PC-9 (cell line): Measurements from ENCODE around the gene ERGIC2. TPM values are rescaled to one million over a fixed set of nuclear protein-coding genes. Genes with fewer than 3 reads are reported as not detected.
"Not testable (repeated sequence)": the region's sequence is repeated elsewhere in the genome, so short reads cannot be mapped to it uniquely, and the experiment has no call there.

ENCODE experiments used
- BruUV-seq: library from RNA; stranded (reverse); fragments of 400-500 nt; replicated peaks from 2 replicates; lab custom pipeline; 2021; lab: Mats Ljungman, UMichigan
- CTCF ChIA-PET: fragments of 300-600 bp; sonication (Branson Sonifier 250); formaldehyde crosslinking; loops from one replicate; lab custom pipeline; 2022; ENCODE audit warnings: antibody characterized with exemption; lab: Charles Lee
- POLR2A ChIA-PET: fragments of 300-600 bp; sonication (Branson Sonifier 250); formaldehyde crosslinking; loops from one replicate; lab custom pipeline; 2022; ENCODE audit warnings: antibody characterized with exemption; ENCODE audit not compliant: unreplicated experiment; lab: Charles Lee
- DNase-seq, 2 experiments: peaks; one replicate each; pipeline versions ENCODE4 v3.0.0 to v3.0.0-alpha.2; 2015 to 2022; ENCODE audit warnings: mixed read lengths in 1 of 2
- H2AFZ ChIP-seq: fragments of 200-600 bp; sonication (generic); 2 replicates; pipeline ENCODE4 v1.8.1; 2017; ENCODE audit warnings: antibody characterized with exemption
- H3F3A ChIP-seq: fragments of 200-600 bp; sonication (generic); 2 replicates; pipeline ENCODE4 v1.8.1; 2017; ENCODE audit warnings: antibody characterized with exemption, mild to moderate bottlenecking, low read depth; ENCODE audit not compliant: insufficient read depth
- H3K27ac ChIP-seq: fragments of 200-600 bp; sonication (generic); 2 replicates; pipeline ENCODE4 v1.6.1; 2016; ENCODE audit warnings: mixed run types
- H3K27me3 ChIP-seq: fragments of 200-600 bp; sonication (generic); 2 replicates; pipeline ENCODE4 v1.6.1; 2016; ENCODE audit warnings: low read depth, mixed run types; ENCODE audit not compliant: insufficient read depth
- H3K36me3 ChIP-seq: fragments of 200-600 bp; sonication (generic); 2 replicates; pipeline ENCODE4 v1.6.1; 2016; ENCODE audit warnings: low read depth, mixed run types
- H3K4me1 ChIP-seq: fragments of 200-600 bp; sonication (generic); replicated peaks from 2 replicates; pipeline ENCODE4 v1.6.1; 2016; ENCODE audit warnings: mixed run types; ENCODE audit not compliant: insufficient read depth
- H3K4me2 ChIP-seq: fragments of 200-600 bp; sonication (generic); 2 replicates; pipeline ENCODE4 v1.6.1; 2017; ENCODE audit warnings: mixed run types
- H3K4me3 ChIP-seq: fragments of 200-600 bp; sonication (generic); 2 replicates; pipeline ENCODE4 v1.6.1; 2016; ENCODE audit warnings: mixed run types
- H3K79me2 ChIP-seq: fragments of 200-600 bp; sonication (generic); 2 replicates; pipeline ENCODE4 v1.6.1; 2017; ENCODE audit warnings: low read depth, mixed run types
- H3K9me2 ChIP-seq: fragments of 200-600 bp; sonication (generic); 2 replicates; pipeline ENCODE4 v1.8.1; 2017; ENCODE audit warnings: mild to moderate bottlenecking; ENCODE audit not compliant: insufficient read depth
- H3K9me3 ChIP-seq: fragments of 200-600 bp; sonication (generic); 2 replicates; pipeline ENCODE4 v1.8.1; 2016; ENCODE audit warnings: low read depth; ENCODE audit not compliant: insufficient read depth
- H4K20me1 ChIP-seq: fragments of 200-600 bp; sonication (generic); 2 replicates; pipeline ENCODE4 v1.8.1; 2017; ENCODE audit not compliant: insufficient read depth
- EZH2 ChIP-seq: fragments of 200-600 bp; sonication (generic); IDR thresholded peaks from 2 replicates; pipeline ENCODE4 v1.8.0; 2017; ENCODE audit warnings: antibody characterized with exemption, low read depth
- intact Hi-C: fragments of 100-400 bp; cut with micrococcal nuclease; formaldehyde crosslinking; loops from one replicate; pipeline ENCODE4 v1.10.0; 2022; ENCODE audit not compliant: unreplicated experiment
- total RNA-seq: library from RNA; stranded (reverse); gene quantifications from 2 replicates; pipeline ENCODE4 v1.2.3, GENCODE V29; 2021
- TF ChIP-seq, protein P1 (sequence below): fragments of 200-600 bp; sonication (generic); conservative IDR thresholded peaks from 2 replicates; pipeline ENCODE4 v1.6.1; 2017; ENCODE audit warnings: mixed run types, antibody characterized with exemption, mild to moderate bottlenecking, moderate library complexity

The ERGIC2 gene
- total RNA-seq, 1 experiment from 2014 or later: 141 TPM

DNA sequence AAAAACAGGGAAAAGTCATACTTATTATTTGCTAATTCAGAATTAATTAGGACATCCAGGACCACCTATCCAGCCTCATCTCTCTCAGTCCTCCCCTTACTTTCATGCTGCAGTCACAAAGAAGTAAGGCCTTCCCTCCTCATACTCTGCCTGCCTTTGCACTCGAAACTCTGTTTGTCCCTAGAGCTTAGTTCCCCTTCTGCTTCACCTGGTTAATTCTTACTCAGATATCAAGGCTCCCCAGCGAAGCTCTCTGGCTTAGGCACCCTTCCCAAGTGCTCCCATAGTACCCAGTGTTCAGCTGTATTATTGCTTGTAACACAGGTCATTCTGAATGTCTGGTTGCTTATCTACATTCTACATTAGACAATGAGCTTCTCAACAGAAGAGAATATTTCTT is 81.3 kb downstream of the ERGIC2 start:
- TF ChIP-seq, protein P1, sequence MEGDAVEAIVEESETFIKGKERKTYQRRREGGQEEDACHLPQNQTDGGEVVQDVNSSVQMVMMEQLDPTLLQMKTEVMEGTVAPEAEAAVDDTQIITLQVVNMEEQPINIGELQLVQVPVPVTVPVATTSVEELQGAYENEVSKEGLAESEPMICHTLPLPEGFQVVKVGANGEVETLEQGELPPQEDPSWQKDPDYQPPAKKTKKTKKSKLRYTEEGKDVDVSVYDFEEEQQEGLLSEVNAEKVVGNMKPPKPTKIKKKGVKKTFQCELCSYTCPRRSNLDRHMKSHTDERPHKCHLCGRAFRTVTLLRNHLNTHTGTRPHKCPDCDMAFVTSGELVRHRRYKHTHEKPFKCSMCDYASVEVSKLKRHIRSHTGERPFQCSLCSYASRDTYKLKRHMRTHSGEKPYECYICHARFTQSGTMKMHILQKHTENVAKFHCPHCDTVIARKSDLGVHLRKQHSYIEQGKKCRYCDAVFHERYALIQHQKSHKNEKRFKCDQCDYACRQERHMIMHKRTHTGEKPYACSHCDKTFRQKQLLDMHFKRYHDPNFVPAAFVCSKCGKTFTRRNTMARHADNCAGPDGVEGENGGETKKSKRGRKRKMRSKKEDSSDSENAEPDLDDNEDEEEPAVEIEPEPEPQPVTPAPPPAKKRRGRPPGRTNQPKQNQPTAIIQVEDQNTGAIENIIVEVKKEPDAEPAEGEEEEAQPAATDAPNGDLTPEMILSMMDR: no peak
- no peak for TF ChIP-seq EZH2
- H3K9me2 ChIP-seq: no peaks in the 10 kb centered on the region

DNA sequence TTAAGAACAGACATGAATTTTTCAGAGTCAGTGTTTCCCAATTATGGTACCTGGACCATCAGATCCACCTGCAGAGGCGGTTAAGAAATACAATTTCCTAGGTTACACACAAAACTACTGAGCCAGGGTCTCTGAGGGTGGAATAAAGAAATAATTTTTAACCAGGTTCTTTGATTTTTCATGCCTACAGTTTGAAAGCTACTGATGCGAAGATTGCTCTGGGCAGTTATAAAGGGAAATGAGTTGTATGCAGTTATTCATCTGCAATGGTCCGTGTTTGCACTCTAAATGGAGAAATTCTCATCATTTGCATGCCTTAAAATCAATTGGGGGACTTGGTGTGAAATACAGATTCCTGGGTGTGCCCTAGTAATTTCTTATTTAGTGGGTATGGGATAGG is 89.7 kb downstream of the ERGIC2 start:
- Histone ChIP-seq H3K36me3 (no peaks in the 10 kb centered on the region), H3K4me1 (no peaks in the 10 kb centered on the region), H3K4me3 (no peak overlapping the region), H3F3A (no peaks in the 10 kb centered on the region), H3K27ac (no peak overlapping the region), H3K4me2 (no peak overlapping the region), H3K79me2 (no peaks in the 10 kb centered on the region), H3K27me3 (no peaks in the 10 kb centered on the region), H4K20me1 (no peaks in the 10 kb centered on the region), H2AFZ (no peak overlapping the region), H3K9me3 (peaks cover 4% of the 10 kb centered on the region; the same call in 1 of the 2 replicates), H3K9me2 (no peaks in the 10 kb centered on the region)
- DNase-seq: no peak
- CTCF ChIA-PET: no interaction called here
- POLR2A ChIA-PET: no interaction called here
- no TSS peak for BruUV-seq
- intact Hi-C loops: no loop called here
- TF ChIP-seq, protein P1: no peak
- TF ChIP-seq EZH2: no peak

More for the DNA sequence above, 81.3 kb downstream of the ERGIC2 start:
- BruUV-seq: no TSS peak
- Histone ChIP-seq H3K79me2 (no peaks in the 10 kb centered on the region), H3K4me3 (no peak overlapping the region), H3F3A (no peaks in the 10 kb centered on the region), H3K9me3 (no peaks in the 10 kb centered on the region), H3K4me2 (no peak overlapping the region), H2AFZ (no peak overlapping the region), H3K27ac (no peak overlapping the region), H3K4me1 (no peaks in the 10 kb centered on the region), H4K20me1 (no peaks in the 10 kb centered on the region), H3K36me3 (no peaks in the 10 kb centered on the region), H3K27me3 (no peaks in the 10 kb centered on the region)
- ChIA-PET POLR2A (interaction anchor here (0.6 kb wide), 1 partner anchor 776 kb away, joined by 4 read pairs; no protein-coding TSS in a partner anchor), CTCF (no interaction called here)
- DNase-seq: no peak
- intact Hi-C loops: no loop called here

DNA sequence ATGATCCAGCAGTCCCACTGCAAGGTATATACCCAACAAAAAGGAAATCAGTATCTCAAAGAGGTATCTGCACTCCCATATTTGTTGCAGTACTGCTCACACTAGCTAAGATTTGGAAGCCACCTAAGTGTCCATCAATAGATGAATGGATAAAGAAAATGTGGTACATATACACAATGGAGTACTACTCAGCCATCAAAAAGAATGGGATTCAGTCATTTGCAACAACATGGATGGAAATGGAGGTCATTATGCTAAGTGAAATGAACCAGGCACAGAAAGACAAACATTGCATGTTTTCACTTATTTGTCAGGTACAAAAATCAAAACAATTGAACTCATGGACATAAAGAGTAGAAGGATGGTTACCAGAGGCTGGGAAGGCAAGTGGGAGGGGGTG is 90.5 kb downstream of the ERGIC2 start:
- H3K27ac ChIP-seq, H3K36me3 ChIP-seq, H2AFZ ChIP-seq, H3K79me2 ChIP-seq, H3K4me2 ChIP-seq, BruUV-seq, H3K9me2 ChIP-seq, H3K4me3 ChIP-seq, intact Hi-C loops, H3K27me3 ChIP-seq, H3K4me1 ChIP-seq, POLR2A ChIA-PET, H3F3A ChIP-seq, H3K9me3 ChIP-seq, DNase-seq, CTCF ChIA-PET, H4K20me1 ChIP-seq: not testable (repeated sequence)

DNA sequence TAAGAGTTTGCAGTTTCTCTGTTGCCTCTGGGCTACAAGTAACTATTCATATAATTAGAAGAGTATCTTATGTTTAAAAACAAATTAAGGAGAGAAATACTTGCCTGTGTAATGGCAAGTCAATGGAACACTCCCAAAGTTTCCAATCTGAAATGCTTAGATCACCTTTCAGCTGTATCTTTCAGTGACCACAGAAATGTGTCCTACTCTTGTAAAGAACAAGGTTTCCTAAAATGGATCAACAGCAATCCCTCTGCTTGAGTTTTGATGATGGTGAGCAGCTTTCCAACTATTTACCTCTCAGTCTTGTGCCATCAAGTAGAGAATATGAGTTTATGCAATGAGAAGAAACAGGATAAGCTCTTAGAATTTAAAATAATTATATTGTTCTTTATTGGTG is 92.9 kb downstream of the ERGIC2 start:
- DNase-seq: no peak
- ChIA-PET CTCF (no interaction called here), POLR2A (no interaction called here)
- Histone ChIP-seq H3K36me3 (no peaks in the 10 kb centered on the region), H2AFZ (no peak overlapping the region), H3K79me2 (no peaks in the 10 kb centered on the region), H3K9me2 (no peaks in the 10 kb centered on the region), H3F3A (no peaks in the 10 kb centered on the region), H3K27me3 (no peaks in the 10 kb centered on the region), H3K4me1 (no peaks in the 10 kb centered on the region), H3K4me3 (no peak overlapping the region), H3K9me3 (peaks cover 4% of the 10 kb centered on the region; the same call in 1 of the 2 replicates), H3K4me2 (no peak overlapping the region), H3K27ac (no peak overlapping the region), H4K20me1 (no peaks in the 10 kb centered on the region)
- no peak for TF ChIP-seq EZH2
- TF ChIP-seq, protein P1: no peak
- no TSS peak for BruUV-seq
- intact Hi-C loops: no loop called here
